HG02798 (cell line): ENCODE results near the gene PMCH.
"Not testable (repeated sequence)": the region's sequence is repeated elsewhere in the genome, so short reads cannot be mapped to it uniquely, and the experiment has no call there.

Source experiments
- ATAC-seq: cut with Tn5 transposase; IDR thresholded peaks from one replicate; pipeline ENCODE4 v1.9.1; 2021; ENCODE audit warnings: mild to moderate bottlenecking; ENCODE audit not compliant: unreplicated experiment, poor library complexity

The PMCH gene

GRCh38 chr12:102155206-102155605 is 42.4 kb downstream of the PMCH start:
- not testable (repeated sequence) for ATAC-seq

GRCh38 chr12:102147062-102147587 is 50.5 kb downstream of the PMCH start:
- not testable (repeated sequence) for ATAC-seq
